GM12878 (cell line): ENCODE data around the gene LRP1B. TPM values are rescaled to one million over a fixed set of nuclear protein-coding genes. Genes with fewer than 3 reads are reported as not detected.

Experiments used
- ATAC-seq: fragments of 200-7000 bp; cut with Tn5 transposase; 3 replicates; pipeline ENCODE4 v1.9.1; 2020; ENCODE audit warnings: mild to moderate bottlenecking, moderate library complexity
- BruUV-seq: library from RNA; stranded (reverse); fragments of 400-500 nt; replicated peaks from 2 replicates; lab custom pipeline; 2021; lab: Mats Ljungman, UMichigan
- CTCF ChIA-PET: fragments of 300-600 bp; sonication (Branson Sonifier 250); formaldehyde crosslinking; extraction: SDS; loops from one replicate; lab custom pipeline; 2021; ENCODE audit warnings: inconsistent platforms; lab: Yijun Ruan, JAX
- POLR2A ChIA-PET: fragments of 350-600 bp; formaldehyde crosslinking; extraction: SDS; loops from one replicate; lab custom pipeline; 2021; ENCODE audit warnings: inconsistent platforms; lab: Charles Lee
- RAD21 ChIA-PET: fragments of 300-600 bp; sonication (Branson Sonifier 250); formaldehyde crosslinking; loops from one replicate; lab custom pipeline; 2023; ENCODE audit warnings: antibody characterized with exemption; ENCODE audit not compliant: unreplicated experiment; lab: Charles Lee
- SMC1A ChIA-PET: fragments of 300-600 bp; sonication (Branson Sonifier 250); formaldehyde crosslinking; loops from one replicate; lab custom pipeline; 2023; ENCODE audit not compliant: unreplicated experiment, uncharacterized antibody; lab: Charles Lee
- DNase-seq: peaks from one replicate; pipeline ENCODE4 v3.0.0-alpha.2; 2011; ENCODE audit warnings: low read depth, low spot score
- FAIRE-seq: peaks from 3 replicates; lab custom pipeline; 2011; peaks lifted over from hg19 to GRCh38; lab: Jason Lieb, UNC
- H2AFZ ChIP-seq: 2 replicates; pipeline ENCODE4 v1.6.0; 2011; ENCODE audit warnings: low read depth, low read length, control low read depth; ENCODE audit not compliant: control insufficient read depth
- H3K27ac ChIP-seq: 2 replicates; pipeline ENCODE4 v1.5.1; 2011; ENCODE audit warnings: control low read depth; ENCODE audit not compliant: control insufficient read depth, insufficient read depth
- H3K27me3 ChIP-seq, 2 experiments: replicated peaks in 1 of 2; 2 replicates each; pipeline versions ENCODE4 v1.6.0 to v1.6.1; 2011; ENCODE audit warnings: low read length in 1 of 2; ENCODE audit not compliant: control insufficient read depth in 2 of 2, insufficient read depth in 2 of 2
- H3K36me3 ChIP-seq, 2 experiments: 2 replicates each; pipeline ENCODE4 v1.5.1; 2011; ENCODE audit warnings: low read length in 1 of 2; ENCODE audit not compliant: control insufficient read depth in 2 of 2, insufficient read depth in 2 of 2
- H3K4me1 ChIP-seq: 2 replicates; pipeline ENCODE4 v1.6.1; 2011; ENCODE audit warnings: mild to moderate bottlenecking, low read length, moderate library complexity, mixed read lengths; ENCODE audit not compliant: control insufficient read depth, insufficient read depth
- H3K4me2 ChIP-seq: 2 replicates; pipeline ENCODE4 v1.6.0; 2011; ENCODE audit warnings: control low read depth; ENCODE audit not compliant: control insufficient read depth, insufficient read depth
- H3K4me3 ChIP-seq: fragments of 200-600 bp; sonication (generic); 2 replicates; pipeline ENCODE4 v1.5.1; 2016
- H3K79me2 ChIP-seq: 2 replicates; pipeline ENCODE4 v1.6.0; 2011; ENCODE audit warnings: low read length; ENCODE audit not compliant: control insufficient read depth, insufficient read depth
- H3K9ac ChIP-seq: 2 replicates; pipeline ENCODE4 v1.8.0; 2011; ENCODE audit warnings: low read length, control low read depth, mixed read lengths; ENCODE audit not compliant: control insufficient read depth, insufficient read depth
- H3K9me3 ChIP-seq: replicated peaks from 3 replicates; pipeline ENCODE4 v1.5.1; 2011; ENCODE audit warnings: mild to moderate bottlenecking, low read length; ENCODE audit not compliant: control insufficient read depth, insufficient read depth
- H4K20me1 ChIP-seq: 2 replicates; pipeline ENCODE4 v1.6.0; 2011; ENCODE audit not compliant: control insufficient read depth, insufficient read depth
- ATF7 ChIP-seq: fragments of 450-650 bp; IDR thresholded peaks from 2 replicates; pipeline ENCODE4 v1.6.1; 2016; ENCODE audit warnings: low read depth, mild to moderate bottlenecking
- BCL11A ChIP-seq: IDR thresholded peaks from 2 replicates; pipeline ENCODE4 v1.6.1; 2011; ENCODE audit warnings: low read depth, low read length
- CBFB ChIP-seq: IDR thresholded peaks from 2 replicates; pipeline ENCODE4 v1.6.1; 2016; ENCODE audit warnings: antibody characterized with exemption, low read depth
- GABPA ChIP-seq: IDR thresholded peaks from 2 replicates; pipeline ENCODE4 v1.6.1; 2014; ENCODE audit warnings: antibody characterized with exemption, low read depth, mild to moderate bottlenecking, inconsistent platforms
- IKZF1 ChIP-seq: fragments of 450-650 bp; conservative IDR thresholded peaks from 2 replicates; pipeline ENCODE4 v1.6.1; 2017; ENCODE audit warnings: antibody characterized with exemption, mild to moderate bottlenecking
- MTA2 ChIP-seq: fragments of 450-650 bp; IDR thresholded peaks from 2 replicates; pipeline ENCODE4 v1.6.1; 2016; ENCODE audit warnings: low read depth, mild to moderate bottlenecking, moderate library complexity
- MYC ChIP-seq: IDR thresholded peaks from 2 replicates; pipeline ENCODE4 v1.6.1; 2011; ENCODE audit warnings: mild to moderate bottlenecking, low read length, moderate library complexity, inconsistent platforms; ENCODE audit not compliant: insufficient read depth, insufficient replicate concordance, insufficient read length, severe bottlenecking
- NBN ChIP-seq: fragments of 450-650 bp; IDR thresholded peaks from 2 replicates; pipeline ENCODE4 v1.6.1; 2016
- PML ChIP-seq: IDR thresholded peaks from 2 replicates; pipeline ENCODE4 v1.6.1; 2012; ENCODE audit warnings: low read length, inconsistent platforms
- PRDM15 ChIP-seq: fragments of 450-650 bp; formaldehyde crosslinking; IDR thresholded peaks from 2 replicates; pipeline ENCODE4 v1.4.0; 2020; ENCODE audit warnings: mild to moderate bottlenecking, moderate library complexity
- RAD51 ChIP-seq: fragments of 450-650 bp; IDR thresholded peaks from 2 replicates; pipeline ENCODE4 v1.6.1; 2016; ENCODE audit warnings: moderate library complexity, mild to moderate bottlenecking, inconsistent platforms
- YY1 ChIP-seq: IDR thresholded peaks from 2 replicates; pipeline ENCODE4 v1.6.1; 2011; ENCODE audit warnings: low read depth, mild to moderate bottlenecking, low read length
- WGBS: methylation state at CpG from one replicate; pipeline ENCODE4 v1.1.6; 2016; ENCODE audit warnings: low lambda C conversion rate; ENCODE audit not compliant: insufficient replicate concordance, insufficient coverage; ENCODE audit errors: missing lambda C conversion rate; 5-methylcytosine and 5-hydroxymethylcytosine counted together
- in situ Hi-C: fragments of 300-500 bp; cut with MboI; formaldehyde crosslinking; loops from 9 replicates; pipeline ENCODE4 v1.14.3; 2018; ENCODE audit warnings: mixed read lengths
- intact Hi-C: fragments of 100-400 bp; cut with micrococcal nuclease; formaldehyde crosslinking; loops from one replicate; pipeline ENCODE4 v1.14.2; 2022; ENCODE audit not compliant: unreplicated experiment
- polyA plus RNA-seq, 11 experiments: library from polyadenylated mRNA; depleted of rRNA in 4 of 11; unstranded in 6 of 11; stranded (reverse) in 5 of 11; fragments of >200 nt; fragmentation: Nextera tagmentation in 4 of 11; fragmentation: Illumina TruSeq in 1 of 11; extraction: Ambion mirVana in 4 of 11; extraction: Trizol in 1 of 11; gene quantifications; 1 replicate in 1 of 11; 2 replicates in 10 of 11; pipeline versions ENCODE4 v1.2.1 to v1.2.3, GENCODE V29; 2011 to 2016; ENCODE audit warnings: inconsistent platforms in 2 of 11, missing spikeins in 2 of 11, low read depth in 1 of 11
- total RNA-seq, 4 experiments: library from RNA; depleted of rRNA in 3 of 4; stranded (reverse); fragments of >200 nt in 3 of 4; fragmentation: Illumina TruSeq in 1 of 4; extraction: Trizol in 1 of 4; gene quantifications; 2 replicates each; pipeline versions ENCODE4 v1.2.1 to v1.2.3, GENCODE V29; 2013 to 2021

LRP1B gene
- total and polyA plus RNA-seq, 10 of the 15 experiments (the other 5 are each of a cell fraction or from before 2014, with no cell fraction given): under 0.01 to 0.06 (median 0.03) TPM; not detected in 5

DNA sequence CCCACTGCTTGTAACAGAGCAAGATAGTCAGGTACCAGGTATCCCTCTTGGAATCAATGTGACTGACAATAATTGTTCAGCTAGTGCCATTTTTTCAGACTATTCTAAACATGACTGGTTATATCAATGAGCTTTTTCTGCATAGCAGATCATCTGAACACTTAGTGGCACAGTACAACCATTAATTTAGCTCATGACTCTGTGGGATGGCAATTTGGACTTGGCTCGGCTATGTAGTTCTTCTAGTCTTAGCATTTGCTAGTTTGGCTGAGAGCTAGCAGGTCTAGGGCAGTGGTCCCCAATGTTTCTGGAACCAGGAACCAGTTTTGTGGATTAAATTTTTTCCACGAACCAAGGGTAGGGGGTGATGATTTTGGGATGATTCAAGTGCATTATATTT lies 1929.2 kb downstream of the LRP1B start:
- H3K27ac ChIP-seq: no peak overlapping the region
- 0% methylated on average over 2 of the region's 2 CpGs for WGBS
- ATAC-seq (no peak), FAIRE-seq (no peak), DNase-seq (no peak)
- H3K4me1 ChIP-seq: no peaks in the 10 kb centered on the region
- no peaks in the 10 kb centered on the region for H3K36me3 ChIP-seq
- no TSS peak for BruUV-seq
- in situ Hi-C loops: no loop called here
- no peak overlapping the region for H3K4me3 ChIP-seq
- H3K79me2 ChIP-seq: no peaks in the 10 kb centered on the region
- TF ChIP-seq NBN (no peak), PRDM15 (no peak), MTA2 (no peak), BCL11A (no peak), MYC (no peak), ATF7 (no peak), YY1 (no peak), CBFB (no peak), PML (no peak), GABPA (no peak), RAD51 (no peak), IKZF1 (no peak)
- TF ChIP-seq, all 136 proteins: peak for 0
- H3K9me3 ChIP-seq: no peaks in the 10 kb centered on the region
- H3K27me3 ChIP-seq: no peaks in the 10 kb centered on the region
- H2AFZ ChIP-seq: no peak overlapping the region
- RAD21 ChIA-PET: no interaction called here
- H3K9ac ChIP-seq: no peak overlapping the region
- SMC1A ChIA-PET: no interaction called here
- POLR2A ChIA-PET: no interaction called here
- H3K4me2 ChIP-seq: no peak overlapping the region
- CTCF ChIA-PET: no interaction called here
- no peaks in the 10 kb centered on the region for H4K20me1 ChIP-seq
- intact Hi-C loops: no loop called here
